H1 (cell line): ENCODE results near the gene EBNA1BP2. TPM values are rescaled to one million over a fixed set of nuclear protein-coding genes. Genes with fewer than 3 reads are reported as not detected.

Source experiments
- BRCA1 ChIP-seq: IDR thresholded peaks from 2 replicates; pipeline ENCODE4 v1.6.1; 2012; ENCODE audit warnings: low read depth, low read length, improper control_type of control experiment
- CEBPB ChIP-seq: IDR thresholded peaks from 2 replicates; pipeline ENCODE4 v1.6.1; 2012; ENCODE audit warnings: low read depth, low read length
- CREB1 ChIP-seq: IDR thresholded peaks from 2 replicates; pipeline ENCODE4 v1.6.1; 2012; ENCODE audit warnings: inconsistent platforms
- EP300 ChIP-seq, 2 experiments: IDR thresholded peaks; 1 replicate in 1 of 2; 2 replicates in 1 of 2; pipeline ENCODE4 v1.6.1; 2011 to 2012; ENCODE audit warnings: low read depth in 2 of 2, low read length in 2 of 2, mild to moderate bottlenecking in 2 of 2, borderline replicate concordance in 1 of 2, inconsistent platforms in 1 of 2, moderate library complexity in 1 of 2
- GABPA ChIP-seq: IDR thresholded peaks from 2 replicates; pipeline ENCODE4 v1.6.1; 2011; ENCODE audit warnings: mild to moderate bottlenecking, low read length, moderate library complexity, borderline replicate concordance; ENCODE audit not compliant: insufficient read depth
- JUND ChIP-seq: IDR thresholded peaks from 2 replicates; pipeline ENCODE4 v1.6.1; 2011; ENCODE audit warnings: mild to moderate bottlenecking, improper control_type of control experiment, low read length
- KDM1A ChIP-seq: fragments of 200-600, 300-600 bp; sonication (generic); IDR thresholded peaks from 2 replicates; pipeline ENCODE4 v1.7.1; 2016; ENCODE audit warnings: mild to moderate bottlenecking, low read length, borderline replicate concordance
- KDM5A ChIP-seq: fragments of 200-600 bp; IDR thresholded peaks from 2 replicates; pipeline ENCODE4 v1.7.1; 2012; ENCODE audit warnings: mild to moderate bottlenecking, low read length, inconsistent platforms, mixed read lengths
- POLR2A ChIP-seq, 2 experiments: IDR thresholded peaks; 1 replicate in 1 of 2; 2 replicates in 1 of 2; pipeline ENCODE4 v1.6.1; 2011; ENCODE audit warnings: low read depth in 2 of 2, low read length in 2 of 2, mild to moderate bottlenecking in 2 of 2; ENCODE audit errors: control extremely low read depth in 1 of 2
- POU5F1 ChIP-seq: IDR thresholded peaks from 2 replicates; pipeline ENCODE4 v1.6.1; 2011; ENCODE audit warnings: low read depth, mild to moderate bottlenecking, low read length, moderate library complexity
- RXRA ChIP-seq: IDR thresholded peaks from 2 replicates; pipeline ENCODE4 v1.6.1; 2011; ENCODE audit warnings: low read depth, mild to moderate bottlenecking, low read length, moderate library complexity; ENCODE audit not compliant: insufficient read depth
- SAP30 ChIP-seq: fragments of 300-600 bp; sonication (generic); IDR thresholded peaks from 2 replicates; pipeline ENCODE4 v1.7.1; 2012; ENCODE audit warnings: low read length, moderate library complexity, mild to moderate bottlenecking, inconsistent platforms; ENCODE audit not compliant: insufficient read depth, insufficient replicate concordance
- SIN3A ChIP-seq, 2 experiments: IDR thresholded peaks in 1 of 2; conservative IDR thresholded peaks in 1 of 2; 2 replicates each; pipeline ENCODE4 v1.6.1; 2011 to 2012; ENCODE audit warnings: low read length in 2 of 2, improper control_type of control experiment in 1 of 2, low read depth in 1 of 2, mild to moderate bottlenecking in 1 of 2
- SIRT6 ChIP-seq: IDR thresholded peaks from one replicate; pipeline ENCODE4 v1.7.1; 2012; ENCODE audit warnings: low read length, inconsistent platforms
- SRF ChIP-seq: IDR thresholded peaks from 2 replicates; pipeline ENCODE4 v1.6.1; 2011; ENCODE audit warnings: mild to moderate bottlenecking, low read depth, low read length, moderate library complexity
- SUZ12 ChIP-seq: fragments of 200-600 bp; sonication (generic); IDR thresholded peaks from 2 replicates; pipeline ENCODE4 v1.6.1; 2012; ENCODE audit warnings: mild to moderate bottlenecking, inconsistent platforms, low read length, moderate library complexity, mixed read lengths
- TAF1 ChIP-seq: IDR thresholded peaks from 2 replicates; pipeline ENCODE4 v1.6.1; 2011; ENCODE audit warnings: mild to moderate bottlenecking, low read depth, low read length
- TEAD4 ChIP-seq: IDR thresholded peaks from 2 replicates; pipeline ENCODE4 v1.6.1; 2012; ENCODE audit warnings: low read depth, low read length, inconsistent platforms, mixed read lengths
- YY1 ChIP-seq: IDR thresholded peaks from 2 replicates; pipeline ENCODE4 v1.6.1; 2011; ENCODE audit warnings: low read depth, mild to moderate bottlenecking, low read length
- ZNF274 ChIP-seq: IDR thresholded peaks from 2 replicates; pipeline ENCODE4 v1.7.0; 2012; ENCODE audit warnings: low read length, borderline replicate concordance; ENCODE audit errors: extremely low read depth
- polyA plus RNA-seq, 7 experiments: library from polyadenylated mRNA; depleted of rRNA in 3 of 7; stranded (reverse) in 5 of 7; unstranded in 2 of 7; fragments of >200 nt in 5 of 7; fragments of 200-250 nt in 2 of 7; gene quantifications; 1 replicate in 5 of 7; 2 replicates in 1 of 7; 4 replicates in 1 of 7; pipeline versions ENCODE4 v1.2.1 to v1.2.3, GENCODE V29; 2011 to 2013; ENCODE audit warnings: missing spikeins in 2 of 7, mixed read lengths in 2 of 7
- total RNA-seq: library from RNA; stranded (reverse); fragmentation: NEBNext Ultra II Directional; extraction: Animal tissue kit (Norgen Biotek cat#: 25700); gene quantifications from 2 replicates; pipeline ENCODE4 v1.2.1, GENCODE V29; 2021
- TF ChIP-seq, protein P1 (sequence below): IDR thresholded peaks from 2 replicates; pipeline ENCODE4 v1.6.1; 2012; ENCODE audit warnings: inconsistent platforms
- TF ChIP-seq, protein P2 (sequence below): IDR thresholded peaks from 2 replicates; pipeline ENCODE4 v1.6.1; 2011; ENCODE audit warnings: low read length, improper control_type of control experiment
- TF ChIP-seq, protein P3 (sequence below): IDR thresholded peaks from 2 replicates; pipeline ENCODE4 v1.6.1; 2012; ENCODE audit warnings: inconsistent platforms

The EBNA1BP2 gene
- total and polyA plus RNA-seq, 2 of the 8 experiments (the other 6 are each of a cell fraction or from before 2014, with no cell fraction given) = 31.0 to 104 TPM

DNA sequence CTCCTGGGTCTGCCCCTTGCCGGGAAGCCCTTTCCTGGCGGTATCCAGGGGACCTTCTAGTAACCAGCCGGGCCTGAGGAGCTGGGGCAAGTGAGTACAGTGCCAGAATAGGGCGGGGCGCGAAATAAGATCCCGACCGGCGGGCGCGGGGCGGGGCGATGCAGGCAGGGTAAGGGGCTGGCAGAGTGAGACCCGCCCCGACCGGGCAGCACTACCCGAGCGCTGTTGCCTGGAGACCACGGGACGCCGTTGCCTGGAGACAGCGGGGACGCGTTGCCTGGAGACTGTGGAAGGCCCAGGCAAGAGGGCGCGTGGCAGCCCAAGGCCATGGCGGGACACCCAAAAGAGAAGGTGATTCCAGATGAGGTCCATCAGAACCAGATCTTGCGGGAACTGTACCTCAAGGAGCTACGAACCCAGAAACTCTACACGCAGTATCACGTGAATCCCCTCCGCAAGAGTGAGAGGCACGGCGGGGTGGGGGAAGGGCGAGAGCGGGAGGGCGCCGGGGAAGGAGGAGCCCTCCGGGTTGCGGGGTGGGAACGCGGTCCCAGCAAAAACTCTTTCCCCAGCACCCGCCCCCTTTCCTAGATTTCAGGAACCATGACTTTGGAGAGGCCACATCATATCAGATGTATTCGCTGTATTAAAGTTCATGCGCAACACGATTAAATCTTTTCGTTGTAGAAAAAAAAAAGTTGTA, 24.3 kb downstream of the EBNA1BP2 start (continued):
- TF ChIP-seq KDM1A = no peak
- TF ChIP-seq, protein P1, sequence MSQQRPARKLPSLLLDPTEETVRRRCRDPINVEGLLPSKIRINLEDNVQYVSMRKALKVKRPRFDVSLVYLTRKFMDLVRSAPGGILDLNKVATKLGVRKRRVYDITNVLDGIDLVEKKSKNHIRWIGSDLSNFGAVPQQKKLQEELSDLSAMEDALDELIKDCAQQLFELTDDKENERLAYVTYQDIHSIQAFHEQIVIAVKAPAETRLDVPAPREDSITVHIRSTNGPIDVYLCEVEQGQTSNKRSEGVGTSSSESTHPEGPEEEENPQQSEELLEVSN = peak; percentile 44; the same call in 1 of the 2 replicates
- TF ChIP-seq, protein P2, sequence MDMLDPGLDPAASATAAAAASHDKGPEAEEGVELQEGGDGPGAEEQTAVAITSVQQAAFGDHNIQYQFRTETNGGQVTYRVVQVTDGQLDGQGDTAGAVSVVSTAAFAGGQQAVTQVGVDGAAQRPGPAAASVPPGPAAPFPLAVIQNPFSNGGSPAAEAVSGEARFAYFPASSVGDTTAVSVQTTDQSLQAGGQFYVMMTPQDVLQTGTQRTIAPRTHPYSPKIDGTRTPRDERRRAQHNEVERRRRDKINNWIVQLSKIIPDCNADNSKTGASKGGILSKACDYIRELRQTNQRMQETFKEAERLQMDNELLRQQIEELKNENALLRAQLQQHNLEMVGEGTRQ = no peak
- no peak for TF ChIP-seq JUND
- no peak for TF ChIP-seq POU5F1
- no peak for TF ChIP-seq SUZ12
- no peak for TF ChIP-seq CEBPB
- TF ChIP-seq YY1 = 0 out of 2 replicates have a peak, but pooled peaks have one; percentile 18
- TF ChIP-seq SRF = peak; percentile 64; the same call in 1 of the 2 replicates
- no peak for TF ChIP-seq POLR2A (IDR thresholded peaks at IDR 0.05; ENCODE audit: control extremely low read depth in 1 of 2, low read depth in 2 of 2, low read length in 2 of 2)
- TF ChIP-seq SIN3A (conservative IDR thresholded peaks at IDR 0.05 in 1 of 2, IDR thresholded peaks at IDR 0.05 in 1 of 2; ENCODE audit: low read depth in 1 of 2, low read length in 2 of 2) = peak; percentile 100
- TF ChIP-seq EP300 (IDR thresholded peaks at IDR 0.05; ENCODE audit: borderline replicate concordance in 1 of 2, low read depth in 2 of 2, low read length in 2 of 2) = peak in 1 of 2 experiments; percentile 58; a peak in 1 of 3 replicates
- no peak for TF ChIP-seq KDM5A
- no peak for TF ChIP-seq TEAD4
- TF ChIP-seq SIRT6 = no peak
- TF ChIP-seq CREB1 = peak; percentile 48; the same call in 1 of the 2 replicates
- TF ChIP-seq RXRA = no peak
- TF ChIP-seq, protein P3, sequence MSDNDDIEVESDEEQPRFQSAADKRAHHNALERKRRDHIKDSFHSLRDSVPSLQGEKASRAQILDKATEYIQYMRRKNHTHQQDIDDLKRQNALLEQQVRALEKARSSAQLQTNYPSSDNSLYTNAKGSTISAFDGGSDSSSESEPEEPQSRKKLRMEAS = peak; percentile 93
- peak; percentile 63; the same call in 1 of the 2 replicates for TF ChIP-seq TAF1
- TF ChIP-seq SAP30 = peak; percentile 100
- no peak for TF ChIP-seq BRCA1
- TF ChIP-seq ZNF274 = no peak
- no peak for TF ChIP-seq GABPA
